Measurements from ENCODE around the gene IFIT3. TPM values are rescaled to one million over a fixed set of nuclear protein-coding genes. Genes with fewer than 3 reads are reported as not detected.

The IFIT3 gene
- total RNA-seq, 1 experiment from 2014 or later: 0.55 TPM

- no peaks in the 10 kb centered on the region for H3K79me1 ChIP-seq (ENCODE audit: insufficient read depth, low read depth, low read length, poor library complexity, severe bottlenecking)
- no peak overlapping the region for H2AFZ ChIP-seq (ENCODE audit: low read length)
- no peak overlapping the region for H3K9ac ChIP-seq (ENCODE audit: extremely low read depth, insufficient read length, low read length)
- H3K79me2 ChIP-seq (ENCODE audit: insufficient read depth, low read length): no peaks in the 10 kb centered on the region; the same call in 1 of the 2 replicates
- no peak overlapping the region for H2BK5ac ChIP-seq (ENCODE audit: insufficient read length, low read length)
- no peak overlapping the region for H2BK120ac ChIP-seq (ENCODE audit: low read depth, low read length, poor library complexity, severe bottlenecking)
- H3K27ac Mint-ChIP-seq: no peak overlapping the region
- peaks cover 0 to 6% (median 0%) of the 10 kb centered on the region in 3 experiments; a peak in 3 of 7 replicates for H3K36me3 Mint-ChIP-seq (ENCODE audit: insufficient read depth in 1 of 3, low read depth in 3 of 3)
- no peak overlapping the region for H4K5ac ChIP-seq (ENCODE audit: insufficient read length, low read depth, low read length)
- no peak for DNase-seq
- no peak overlapping the region for H2BK15ac ChIP-seq (ENCODE audit: low read depth, low read length)
- peaks cover 4% of the 10 kb centered on the region in 2 experiments for H3K4me1 Mint-ChIP-seq
- no peak overlapping the region for H4K8ac ChIP-seq (replicated peaks; ENCODE audit: insufficient read length, low read depth, low read length)
- H3K23me2 ChIP-seq (ENCODE audit: insufficient read length, low read depth, low read length, poor library complexity, severe bottlenecking): no peaks in the 10 kb centered on the region
- no CpG with 5 or more reads among the region's 1 CpG for WGBS (ENCODE audit: extremely low coverage, insufficient read length, low lambda C conversion rate)
- H2BK20ac ChIP-seq (ENCODE audit: low read depth, low read length, poor library complexity, severe bottlenecking): no peak overlapping the region
- no peak overlapping the region for H3K27ac ChIP-seq (ENCODE audit: insufficient read length, low read depth, low read length)
- H3K27me3 ChIP-seq (ENCODE audit: insufficient read depth, low read length): no peaks in the 10 kb centered on the region
- H3K14ac ChIP-seq (ENCODE audit: insufficient read depth, low read length): no peak overlapping the region
- no peak overlapping the region for H3K56ac ChIP-seq (ENCODE audit: insufficient read length, low read depth, low read length)
- no peak overlapping the region for H2BK12ac ChIP-seq (ENCODE audit: insufficient read length, low read depth, low read length)
- H3K9me3 Mint-ChIP-seq: peaks cover 0 to 8% of the 10 kb centered on the region in 2 experiments; a peak in 4 of 5 replicates
- H3K4me1 ChIP-seq (ENCODE audit: insufficient read depth, low read length): no peaks in the 10 kb centered on the region; the same call in 1 of the 2 replicates
- no peak overlapping the region for H3K23ac ChIP-seq (ENCODE audit: insufficient read length, low read depth, low read length)
- no peak overlapping the region for H3K18ac ChIP-seq (ENCODE audit: insufficient read length, low read depth, low read length)
- H3K4me3 Mint-ChIP-seq: no peak overlapping the region
- H3K27me3 Mint-ChIP-seq (ENCODE audit: low read depth): no peaks in the 10 kb centered on the region
- H4K20me1 ChIP-seq (ENCODE audit: control insufficient read depth, insufficient read depth, insufficient read length): no peaks in the 10 kb centered on the region
- no peak overlapping the region for H3K4me2 ChIP-seq (ENCODE audit: insufficient read depth, insufficient read length, low read length)
- no peaks in the 10 kb centered on the region for H3K9me3 ChIP-seq (ENCODE audit: control insufficient read depth, low read depth, low read length)
- H2AK5ac ChIP-seq (ENCODE audit: insufficient read length, low read length): no peak overlapping the region
- no peak overlapping the region for H4K91ac ChIP-seq (ENCODE audit: insufficient read length, low read depth, low read length)
- no peak overlapping the region for H3T11ph ChIP-seq (ENCODE audit: low read length)
- TF ChIP-seq CTCF (conservative IDR thresholded peaks at IDR 0.05): no peak
- H3K4ac ChIP-seq (ENCODE audit: low read depth, low read length): no peak overlapping the region
Measured at GRCh38 chr10:89312973-89313372, 14.8 kb upstream of the IFIT3 start.

All from H9 (cell line).